Measurements from ENCODE around the gene VSIG4. TPM values are rescaled to one million over a fixed set of nuclear protein-coding genes. Genes with fewer than 3 reads are reported as not detected.

The VSIG4 gene
- total RNA-seq, 1 donor, result 0.72 TPM

DNA sequence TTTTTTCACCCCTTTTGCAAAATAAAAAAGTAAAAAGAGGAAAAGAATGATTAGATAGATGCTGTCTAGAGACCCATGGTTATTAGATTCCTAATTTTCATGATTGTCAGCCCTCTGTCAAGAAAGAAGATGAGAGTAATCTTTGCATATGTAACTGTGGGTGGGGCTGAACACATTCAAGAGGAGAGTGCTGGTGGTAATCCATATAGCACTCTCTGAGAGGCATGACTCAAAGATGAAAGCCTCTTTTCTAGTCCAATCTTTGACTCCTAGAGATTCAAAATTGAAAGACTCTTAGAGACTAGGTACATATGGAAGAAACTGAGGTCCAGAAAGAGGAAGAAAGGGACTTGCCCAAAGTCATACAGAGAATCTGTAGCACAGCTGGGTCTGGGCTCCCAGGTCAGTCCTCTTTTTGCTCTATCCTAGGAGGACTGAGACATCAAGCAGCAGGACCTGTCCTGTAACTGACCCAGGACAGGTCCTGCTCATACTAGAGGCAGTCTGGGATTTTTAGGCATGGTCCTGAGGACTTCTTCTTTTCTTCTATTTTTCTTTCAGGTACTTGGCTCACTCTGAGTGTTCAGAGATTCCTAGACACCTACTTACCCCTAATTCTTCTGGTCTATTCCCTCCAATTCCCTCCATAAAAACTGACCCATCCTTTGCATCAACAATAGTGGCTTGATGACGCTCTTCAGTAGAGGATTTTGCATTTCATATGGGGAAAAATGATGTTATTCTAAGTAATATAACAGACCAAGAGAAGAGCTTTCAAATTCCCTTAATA, 23.8 kb downstream of the VSIG4 start:
- H3K4me1 ChIP-seq (ENCODE audit: insufficient read depth, low read length), result no peaks in the 10 kb centered on the region
- DNase-seq (ENCODE audit: insufficient read length, low spot score, missing footprints), result no peak
- no peaks in the 10 kb centered on the region for H3K9me3 ChIP-seq (ENCODE audit: low read depth, low read length)
- no peak overlapping the region for H3K4me3 ChIP-seq (ENCODE audit: insufficient read depth, low read length)
- TF ChIP-seq, protein P1, sequence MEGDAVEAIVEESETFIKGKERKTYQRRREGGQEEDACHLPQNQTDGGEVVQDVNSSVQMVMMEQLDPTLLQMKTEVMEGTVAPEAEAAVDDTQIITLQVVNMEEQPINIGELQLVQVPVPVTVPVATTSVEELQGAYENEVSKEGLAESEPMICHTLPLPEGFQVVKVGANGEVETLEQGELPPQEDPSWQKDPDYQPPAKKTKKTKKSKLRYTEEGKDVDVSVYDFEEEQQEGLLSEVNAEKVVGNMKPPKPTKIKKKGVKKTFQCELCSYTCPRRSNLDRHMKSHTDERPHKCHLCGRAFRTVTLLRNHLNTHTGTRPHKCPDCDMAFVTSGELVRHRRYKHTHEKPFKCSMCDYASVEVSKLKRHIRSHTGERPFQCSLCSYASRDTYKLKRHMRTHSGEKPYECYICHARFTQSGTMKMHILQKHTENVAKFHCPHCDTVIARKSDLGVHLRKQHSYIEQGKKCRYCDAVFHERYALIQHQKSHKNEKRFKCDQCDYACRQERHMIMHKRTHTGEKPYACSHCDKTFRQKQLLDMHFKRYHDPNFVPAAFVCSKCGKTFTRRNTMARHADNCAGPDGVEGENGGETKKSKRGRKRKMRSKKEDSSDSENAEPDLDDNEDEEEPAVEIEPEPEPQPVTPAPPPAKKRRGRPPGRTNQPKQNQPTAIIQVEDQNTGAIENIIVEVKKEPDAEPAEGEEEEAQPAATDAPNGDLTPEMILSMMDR (IDR thresholded peaks at IDR 0.05; ENCODE audit: extremely low read depth, low read depth, low read length), result no peak
- H3K4me2 ChIP-seq (ENCODE audit: insufficient read depth, low read length), result no peak overlapping the region
- no peaks in the 10 kb centered on the region for H3K36me3 ChIP-seq (ENCODE audit: insufficient read depth, low read length)
- H3K79me2 ChIP-seq (ENCODE audit: insufficient read depth, low read length), result no peaks in the 10 kb centered on the region
- H3K27me3 ChIP-seq (ENCODE audit: insufficient read depth, low read length), result no peaks in the 10 kb centered on the region
- H3K27ac ChIP-seq (ENCODE audit: low read depth, low read length), result no peak overlapping the region
- no peaks in the 10 kb centered on the region for H4K20me1 ChIP-seq (ENCODE audit: insufficient read depth, low read length)
- no peak overlapping the region for H2AFZ ChIP-seq (ENCODE audit: low read length)

DNA sequence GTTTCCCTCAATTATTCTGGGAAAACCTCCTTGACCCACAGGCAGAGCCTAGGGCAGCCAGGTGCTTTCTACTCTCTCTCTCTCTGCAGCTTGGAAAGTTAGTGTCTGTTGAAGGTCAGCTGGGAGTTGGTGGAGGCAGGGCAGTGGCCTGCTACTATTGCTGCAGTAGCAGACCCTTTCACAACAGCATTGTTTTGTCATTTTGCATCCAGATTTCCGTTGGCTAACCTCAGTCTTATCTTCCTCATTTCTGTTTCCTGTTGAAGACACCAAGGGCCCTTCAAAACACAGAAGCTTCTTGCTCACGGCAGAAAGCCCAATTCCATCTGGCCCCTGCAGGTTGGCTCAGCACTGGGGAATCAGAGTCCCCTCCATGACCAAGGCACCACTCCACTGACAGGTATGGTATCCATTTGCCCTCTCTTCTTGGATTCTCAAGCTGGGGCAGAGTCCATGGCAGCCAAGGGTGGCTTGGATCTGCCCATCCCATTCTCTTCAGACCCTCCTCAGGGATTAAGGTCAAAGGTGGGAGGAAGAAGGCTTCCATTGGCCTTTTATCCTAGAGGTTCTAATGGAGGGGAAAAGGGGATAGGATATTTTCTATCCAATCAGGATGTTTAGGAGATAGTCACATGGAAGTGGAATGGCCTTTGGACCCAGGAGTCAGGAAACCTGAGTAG, 24.6 kb downstream of the VSIG4 start:
- Histone ChIP-seq H3K9me3 (ENCODE audit: low read depth, low read length) (no peaks in the 10 kb centered on the region), H4K20me1 (ENCODE audit: insufficient read depth, low read length) (no peaks in the 10 kb centered on the region), H3K27me3 (ENCODE audit: insufficient read depth, low read length) (no peaks in the 10 kb centered on the region), H3K79me2 (ENCODE audit: insufficient read depth, low read length) (no peaks in the 10 kb centered on the region), H3K4me3 (ENCODE audit: insufficient read depth, low read length) (no peak overlapping the region), H3K27ac (ENCODE audit: low read depth, low read length) (no peak overlapping the region), H3K36me3 (ENCODE audit: insufficient read depth, low read length) (no peaks in the 10 kb centered on the region), H3K4me2 (ENCODE audit: insufficient read depth, low read length) (no peak overlapping the region), H3K4me1 (ENCODE audit: insufficient read depth, low read length) (no peaks in the 10 kb centered on the region), H2AFZ (ENCODE audit: low read length) (no peak overlapping the region)
- TF ChIP-seq, protein P1 (IDR thresholded peaks at IDR 0.05; ENCODE audit: extremely low read depth, low read depth, low read length), result no peak
- peak; percentile 27 for DNase-seq (ENCODE audit: insufficient read length, low spot score, missing footprints)

DNA sequence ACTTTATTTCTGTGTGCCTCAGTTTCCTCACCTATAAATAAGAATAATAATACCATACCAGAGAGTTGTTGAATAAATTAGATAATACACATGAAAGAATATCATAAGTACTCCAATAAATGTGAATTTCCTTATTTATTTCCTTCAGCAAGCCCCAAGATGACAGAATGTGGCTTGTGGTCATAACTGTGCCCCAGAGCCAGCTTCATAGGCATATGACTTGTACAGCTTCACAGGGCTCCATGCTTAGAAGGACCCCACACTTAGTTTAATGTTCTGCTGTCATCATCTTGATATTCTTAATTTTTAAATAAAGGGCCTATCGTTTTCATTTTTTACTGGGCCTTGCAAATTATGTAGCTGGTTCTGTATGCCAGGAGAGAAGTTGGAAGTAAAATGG, 25.3 kb downstream of the VSIG4 start:
- Histone ChIP-seq H3K27me3 (ENCODE audit: insufficient read depth, low read length) (no peaks in the 10 kb centered on the region), H3K36me3 (ENCODE audit: insufficient read depth, low read length) (no peaks in the 10 kb centered on the region), H3K4me3 (ENCODE audit: insufficient read depth, low read length) (no peak overlapping the region), H4K20me1 (ENCODE audit: insufficient read depth, low read length) (no peaks in the 10 kb centered on the region), H3K4me1 (ENCODE audit: insufficient read depth, low read length) (no peaks in the 10 kb centered on the region), H3K4me2 (ENCODE audit: insufficient read depth, low read length) (no peak overlapping the region), H2AFZ (ENCODE audit: low read length) (no peak overlapping the region), H3K9me3 (ENCODE audit: low read depth, low read length) (no peaks in the 10 kb centered on the region), H3K27ac (ENCODE audit: low read depth, low read length) (no peak overlapping the region), H3K79me2 (ENCODE audit: insufficient read depth, low read length) (no peaks in the 10 kb centered on the region)
- no peak for DNase-seq (ENCODE audit: insufficient read length, low spot score, missing footprints)
- TF ChIP-seq, protein P1 (IDR thresholded peaks at IDR 0.05; ENCODE audit: extremely low read depth, low read depth, low read length), result no peak

DNA sequence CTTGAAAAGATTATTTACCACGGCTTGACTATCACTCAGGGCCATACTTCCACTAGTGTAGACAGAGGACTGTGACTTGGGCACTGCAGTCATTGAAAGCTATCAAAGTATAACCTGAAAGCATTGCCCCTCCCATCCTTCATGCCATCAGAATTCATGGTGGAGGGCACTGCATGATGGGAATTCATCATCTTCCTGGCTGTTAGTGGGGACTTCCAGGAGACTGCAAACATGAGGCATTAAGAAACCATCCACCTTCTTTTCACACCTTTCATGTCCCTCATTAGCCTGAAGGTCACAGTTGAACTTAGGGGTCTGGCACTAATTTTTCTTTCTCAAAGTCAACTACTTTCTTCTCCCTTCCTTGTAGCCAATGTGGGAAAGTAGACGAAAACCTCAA, 25.8 kb downstream of the VSIG4 start:
- H3K79me2 ChIP-seq (ENCODE audit: insufficient read depth, low read length), result no peaks in the 10 kb centered on the region
- no peak overlapping the region for H3K4me2 ChIP-seq (ENCODE audit: insufficient read depth, low read length)
- DNase-seq (ENCODE audit: insufficient read length, low spot score, missing footprints), result no peak
- TF ChIP-seq, protein P1 (IDR thresholded peaks at IDR 0.05; ENCODE audit: extremely low read depth, low read depth, low read length), result no peak
- no peaks in the 10 kb centered on the region for H3K9me3 ChIP-seq (ENCODE audit: low read depth, low read length)
- no peaks in the 10 kb centered on the region for H3K27me3 ChIP-seq (ENCODE audit: insufficient read depth, low read length)
- H3K4me1 ChIP-seq (ENCODE audit: insufficient read depth, low read length), result no peaks in the 10 kb centered on the region
- H2AFZ ChIP-seq (ENCODE audit: low read length), result no peak overlapping the region
- H3K4me3 ChIP-seq (ENCODE audit: insufficient read depth, low read length), result no peak overlapping the region
- no peaks in the 10 kb centered on the region for H4K20me1 ChIP-seq (ENCODE audit: insufficient read depth, low read length)
- no peaks in the 10 kb centered on the region for H3K36me3 ChIP-seq (ENCODE audit: insufficient read depth, low read length)
- no peak overlapping the region for H3K27ac ChIP-seq (ENCODE audit: low read depth, low read length)

Measured in osteoblast (primary cell).